Lower leg skin (tissue), 3 donors: ENCODE data around the gene C18orf63.

ENCODE experiments used
- POLR2A ChIP-seq, 2 donors: fragments of 450-650 bp; IDR thresholded peaks; one replicate each; pipeline ENCODE4 v1.6.1; 2016 to 2017; ENCODE audit warnings: antibody characterized with exemption in 2 of 2, mild to moderate bottlenecking in 1 of 2, moderate library complexity in 1 of 2
- TF ChIP-seq, protein P1 (sequence below), 3 donors: fragments of 450-650 bp; IDR thresholded peaks; one replicate each; pipeline ENCODE4 v1.5.1; 2016; ENCODE audit warnings: antibody characterized with exemption in 3 of 3, mild to moderate bottlenecking in 3 of 3, moderate library complexity in 2 of 3

DNA sequence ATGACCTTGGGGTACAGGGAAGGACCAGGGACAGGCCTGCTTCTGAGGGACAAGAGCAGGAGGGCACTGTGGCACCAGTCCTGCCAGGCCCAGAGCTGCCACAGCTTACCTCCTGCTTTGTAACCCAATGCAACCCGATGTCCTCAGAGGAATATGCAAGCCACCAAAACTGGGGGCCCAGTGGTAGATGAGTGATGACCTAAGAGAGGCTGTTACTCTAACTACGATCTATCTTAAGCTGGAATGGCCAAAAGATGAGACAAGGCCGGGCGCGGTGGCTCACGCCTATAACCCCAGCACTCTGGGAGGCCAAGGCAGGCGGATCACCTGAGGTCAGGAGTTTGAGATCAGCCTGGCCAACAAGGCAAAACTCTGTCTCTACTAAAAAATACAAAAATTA, 36.7 kb upstream of the C18orf63 start:
- TF ChIP-seq, protein P1, sequence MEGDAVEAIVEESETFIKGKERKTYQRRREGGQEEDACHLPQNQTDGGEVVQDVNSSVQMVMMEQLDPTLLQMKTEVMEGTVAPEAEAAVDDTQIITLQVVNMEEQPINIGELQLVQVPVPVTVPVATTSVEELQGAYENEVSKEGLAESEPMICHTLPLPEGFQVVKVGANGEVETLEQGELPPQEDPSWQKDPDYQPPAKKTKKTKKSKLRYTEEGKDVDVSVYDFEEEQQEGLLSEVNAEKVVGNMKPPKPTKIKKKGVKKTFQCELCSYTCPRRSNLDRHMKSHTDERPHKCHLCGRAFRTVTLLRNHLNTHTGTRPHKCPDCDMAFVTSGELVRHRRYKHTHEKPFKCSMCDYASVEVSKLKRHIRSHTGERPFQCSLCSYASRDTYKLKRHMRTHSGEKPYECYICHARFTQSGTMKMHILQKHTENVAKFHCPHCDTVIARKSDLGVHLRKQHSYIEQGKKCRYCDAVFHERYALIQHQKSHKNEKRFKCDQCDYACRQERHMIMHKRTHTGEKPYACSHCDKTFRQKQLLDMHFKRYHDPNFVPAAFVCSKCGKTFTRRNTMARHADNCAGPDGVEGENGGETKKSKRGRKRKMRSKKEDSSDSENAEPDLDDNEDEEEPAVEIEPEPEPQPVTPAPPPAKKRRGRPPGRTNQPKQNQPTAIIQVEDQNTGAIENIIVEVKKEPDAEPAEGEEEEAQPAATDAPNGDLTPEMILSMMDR (IDR thresholded peaks at IDR 0.05) = no peak
- no peak for TF ChIP-seq POLR2A (IDR thresholded peaks at IDR 0.05)
